ENCODE measurements around the gene B3GNT5.

The B3GNT5 gene

DNA sequence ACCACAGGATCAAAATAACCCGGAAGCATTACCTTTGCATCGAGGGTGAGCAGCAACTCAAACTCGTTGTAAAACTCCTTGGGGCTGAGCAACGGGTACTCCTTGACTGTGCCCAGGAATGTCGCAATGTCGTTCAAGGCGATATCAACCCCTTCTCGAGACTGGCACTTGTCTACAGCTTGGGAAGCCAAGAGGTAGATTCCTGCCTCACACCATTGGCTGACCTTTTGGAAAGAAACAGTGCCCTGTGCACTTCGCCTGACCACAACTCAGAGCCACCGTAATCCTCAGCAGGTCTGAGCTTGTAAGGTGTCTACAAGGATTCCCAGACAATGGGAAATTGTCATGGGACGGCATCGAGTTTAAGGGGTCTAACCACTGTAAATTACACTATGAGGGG, 43.9 kb downstream of the B3GNT5 start:
- no peak for DNase-seq

DNA sequence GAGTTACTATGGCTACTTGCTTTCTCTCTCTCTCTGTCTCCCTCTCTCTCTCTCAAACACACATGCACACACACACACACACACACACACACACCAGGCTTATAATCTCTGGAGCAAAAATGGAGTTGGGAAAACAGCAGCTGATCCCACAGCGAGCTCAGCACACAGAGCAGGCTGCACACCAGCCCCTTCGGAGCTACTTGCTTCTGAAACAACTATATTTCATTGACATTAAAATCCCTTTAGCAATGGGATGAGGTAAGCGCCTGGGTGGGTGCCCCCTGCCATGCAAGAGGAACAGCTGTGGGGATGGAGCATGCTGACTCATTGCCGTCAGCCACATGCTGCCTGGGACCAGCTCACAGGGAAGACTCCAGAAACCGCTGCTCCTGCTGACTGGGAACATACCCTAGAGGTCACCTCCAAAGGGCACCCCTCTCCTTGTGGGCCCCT, 45.7 kb downstream of the B3GNT5 start:
- no peak for DNase-seq

DNA sequence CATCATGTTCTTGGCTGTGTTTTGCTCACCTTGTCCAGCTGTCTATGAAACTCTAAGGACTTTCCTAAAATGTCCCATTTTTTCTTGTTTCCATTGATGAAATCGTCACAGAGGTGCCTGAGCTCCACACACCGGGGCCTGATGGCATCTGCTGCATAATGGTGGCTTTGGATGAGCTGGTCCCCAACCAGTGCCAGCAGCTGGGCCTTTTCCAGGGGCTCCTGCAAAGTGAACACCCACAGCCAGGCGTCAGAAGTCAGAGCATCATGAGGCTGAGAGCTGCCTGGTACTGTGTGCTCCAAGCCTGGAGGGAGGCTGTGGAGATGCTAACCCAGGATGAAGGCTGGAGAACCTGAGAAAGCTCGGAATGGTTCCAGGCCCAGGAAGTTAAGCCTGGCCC, 46.9 kb downstream of the B3GNT5 start:
- no peak for DNase-seq

DNA sequence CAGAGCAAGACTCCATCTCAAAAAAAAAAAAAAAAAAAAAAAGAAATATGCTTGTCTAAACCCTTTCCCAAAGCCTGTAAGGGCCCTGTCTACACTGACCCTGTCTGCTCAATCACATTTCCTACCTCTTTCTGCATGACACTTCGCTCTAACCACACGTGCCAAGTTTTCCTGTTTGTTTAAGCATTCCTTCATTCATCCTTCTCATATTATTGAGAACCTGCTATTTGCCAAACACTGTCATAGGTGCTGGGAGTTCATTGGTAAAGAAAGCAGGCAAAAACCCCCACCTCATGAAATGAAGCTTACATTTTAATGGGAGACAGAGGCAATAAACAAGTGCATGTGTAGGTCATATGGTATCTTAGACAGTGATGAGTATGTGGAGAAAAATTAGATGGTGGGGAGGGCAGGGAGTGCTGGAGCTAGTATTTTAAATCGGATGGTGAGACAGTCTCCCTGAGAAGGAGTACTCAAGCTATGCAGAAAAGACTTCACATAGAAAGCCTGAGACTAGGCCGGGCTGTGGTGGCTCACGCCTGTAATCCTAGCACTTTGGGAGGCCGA, 48.0 kb downstream of the B3GNT5 start:
- DNase-seq, result no peak

DNA sequence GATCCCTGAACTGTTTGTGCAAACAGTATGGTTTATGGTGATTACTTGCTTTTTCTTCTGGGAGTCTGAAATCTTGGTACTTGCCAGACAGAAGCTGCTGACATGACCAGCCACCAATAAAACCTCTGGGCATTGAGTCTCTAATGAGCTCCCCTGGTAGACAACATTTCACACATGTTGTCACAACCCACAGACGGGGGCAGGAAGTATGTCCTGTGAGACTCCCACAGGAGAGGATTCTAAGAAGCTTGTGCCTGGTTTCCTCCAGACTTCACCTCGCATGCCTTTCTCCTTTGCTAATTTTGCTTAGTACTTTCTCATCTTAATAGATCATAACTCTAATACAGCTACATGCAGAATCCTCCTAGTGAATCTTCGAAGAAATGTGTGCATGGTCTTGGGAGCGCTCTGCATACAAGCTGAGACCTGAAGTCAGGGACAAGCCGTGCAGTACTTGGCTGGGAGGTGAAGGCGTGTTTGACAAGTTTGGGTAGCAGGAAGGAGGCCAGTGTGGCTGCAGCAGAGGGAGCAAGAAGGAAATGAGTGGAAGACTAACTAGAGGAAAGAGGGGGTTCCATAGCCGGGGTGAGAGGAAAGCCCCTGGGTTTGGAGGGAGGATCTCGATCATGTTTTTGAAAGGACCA, 49.0 kb downstream of the B3GNT5 start:
- no peak for DNase-seq

DNA sequence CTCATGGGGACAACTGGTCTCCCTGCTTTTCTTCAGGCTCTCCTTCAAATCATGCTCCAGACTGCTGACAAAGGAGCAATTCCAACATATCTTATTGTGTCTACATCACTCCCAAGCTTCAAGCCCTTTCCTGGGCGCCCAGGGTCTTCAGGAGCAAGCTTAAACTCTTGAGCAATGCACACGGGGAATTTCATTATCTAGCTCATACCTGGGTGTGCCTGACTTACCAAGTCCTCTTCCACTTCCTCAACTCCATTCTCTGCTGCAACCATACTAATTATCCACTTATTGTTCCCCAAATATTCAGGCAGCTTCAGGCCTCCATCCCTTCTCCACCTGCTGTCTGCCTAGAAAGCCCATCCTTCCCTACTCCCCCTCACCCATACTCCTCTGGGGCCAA, 50.6 kb downstream of the B3GNT5 start:
- no peak for DNase-seq

DNA sequence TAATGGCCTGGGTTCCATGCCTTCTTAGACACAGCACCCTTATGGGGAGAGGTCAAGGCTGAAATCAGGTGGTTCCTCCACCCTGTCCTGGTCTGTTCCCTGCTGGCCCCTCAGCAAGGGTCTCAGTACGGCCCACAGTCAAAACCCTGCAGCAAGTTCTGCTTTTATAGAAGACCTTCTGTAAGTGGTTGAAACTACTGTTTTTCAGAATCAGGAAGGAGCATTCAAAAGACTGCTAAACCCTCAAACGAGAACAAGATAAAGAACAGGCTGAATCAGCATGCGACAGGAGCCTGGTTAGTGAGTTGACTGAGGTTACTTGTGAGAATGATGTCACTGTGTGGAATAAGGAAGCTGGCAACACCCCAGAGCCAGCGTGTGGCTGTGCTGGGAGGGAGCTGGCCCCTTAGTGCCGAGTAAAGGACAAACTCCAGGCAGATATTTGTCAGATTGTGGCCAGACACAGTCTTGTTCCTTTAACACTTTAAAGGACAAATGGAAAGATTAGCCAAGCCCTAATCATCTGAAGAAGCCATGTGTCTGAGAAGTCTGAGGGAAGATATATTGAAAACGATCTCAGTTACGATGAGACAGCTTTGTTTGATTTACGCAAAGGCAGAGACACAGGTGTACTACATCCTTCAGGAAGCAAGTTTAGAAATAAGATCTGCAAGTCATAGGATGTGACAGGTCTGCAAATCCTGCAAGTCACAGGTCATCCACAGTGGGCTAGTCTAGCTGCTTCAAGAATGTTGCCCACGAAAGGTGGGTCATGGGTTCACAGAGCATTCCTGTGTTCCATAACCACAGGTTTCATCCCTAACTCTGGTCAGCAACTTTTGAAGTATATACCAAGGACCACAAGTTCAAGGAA, 54.0 kb downstream of the B3GNT5 start:
- DNase-seq, result peak; percentile 10

DNA sequence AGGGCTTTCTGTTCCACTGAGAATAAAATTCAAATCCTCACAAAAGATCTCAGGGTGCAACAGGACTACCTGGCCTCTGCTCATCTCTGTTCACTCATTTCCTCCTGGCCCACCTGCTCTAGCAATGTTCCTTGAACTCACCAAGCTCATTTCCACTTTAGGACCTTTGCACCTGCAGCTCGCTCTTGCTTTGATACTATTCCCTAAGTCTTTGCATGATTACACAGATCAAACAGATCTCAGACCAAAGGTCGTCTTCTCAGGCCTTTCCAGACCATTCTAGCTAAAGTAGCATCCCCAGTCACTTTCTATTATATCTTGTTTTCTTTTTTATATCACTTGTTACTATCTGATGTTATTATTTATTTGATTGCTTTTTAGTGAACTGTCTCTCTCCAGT, 54.7 kb downstream of the B3GNT5 start:
- DNase-seq, result no peak

DNA sequence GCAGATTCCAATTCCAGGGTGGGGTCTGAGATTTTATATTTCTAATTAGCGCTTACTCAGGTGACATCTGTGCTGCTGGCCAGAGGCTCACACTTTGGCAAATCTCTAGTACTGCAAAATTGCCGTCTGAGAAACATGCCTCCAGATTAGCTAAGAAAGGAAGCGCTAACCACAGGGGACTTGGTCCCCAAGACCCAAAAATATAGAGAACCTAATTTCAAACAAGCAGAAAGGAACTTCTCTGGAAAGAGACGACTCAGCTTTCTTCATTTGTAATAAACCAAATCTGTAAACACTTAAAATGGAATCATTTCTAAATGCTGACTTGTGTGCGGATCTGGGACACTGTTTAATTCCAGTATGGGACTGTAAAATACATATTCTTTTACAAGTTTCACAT, 55.7 kb downstream of the B3GNT5 start:
- DNase-seq, result no peak

DNA sequence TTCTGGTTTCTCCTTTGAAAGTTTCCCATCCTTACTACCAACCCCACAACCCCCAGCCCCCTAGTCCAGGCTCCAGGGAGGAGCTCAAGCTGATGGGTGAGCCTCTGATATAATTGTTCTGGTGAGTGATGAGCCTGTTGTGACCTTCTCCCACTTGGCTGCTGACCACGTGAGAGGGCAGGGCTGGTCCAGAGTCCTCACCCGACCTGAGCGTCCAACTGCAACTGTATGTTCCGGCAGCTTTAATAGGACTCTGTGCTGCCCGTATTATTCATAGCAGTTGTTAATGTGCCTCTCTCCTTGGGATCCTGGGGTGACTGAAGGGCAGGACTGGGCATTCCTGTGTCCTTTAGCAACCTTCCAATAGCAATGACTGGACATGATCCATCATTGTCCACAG, 56.2 kb downstream of the B3GNT5 start:
- DNase-seq, result no peak

DNA sequence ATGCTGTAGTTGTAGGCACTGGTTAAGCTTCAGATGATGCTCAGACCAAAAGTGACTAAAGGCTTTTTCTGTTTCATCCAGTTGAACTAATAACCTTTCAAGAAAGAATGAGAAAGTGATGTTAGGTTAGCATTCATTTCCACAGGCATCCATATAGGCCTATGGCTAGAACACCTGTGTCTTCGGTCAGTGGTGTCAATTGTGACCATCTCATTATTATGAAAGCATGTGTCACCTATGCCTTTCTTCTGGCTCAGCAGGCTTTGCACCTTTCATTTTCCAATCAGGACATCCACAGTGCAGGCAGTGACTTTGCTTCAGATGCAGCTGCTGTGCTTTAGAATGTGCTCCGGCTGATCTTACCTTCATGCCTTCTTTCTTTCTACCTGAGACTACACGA, 57.9 kb downstream of the B3GNT5 start:
- no peak for DNase-seq

DNA sequence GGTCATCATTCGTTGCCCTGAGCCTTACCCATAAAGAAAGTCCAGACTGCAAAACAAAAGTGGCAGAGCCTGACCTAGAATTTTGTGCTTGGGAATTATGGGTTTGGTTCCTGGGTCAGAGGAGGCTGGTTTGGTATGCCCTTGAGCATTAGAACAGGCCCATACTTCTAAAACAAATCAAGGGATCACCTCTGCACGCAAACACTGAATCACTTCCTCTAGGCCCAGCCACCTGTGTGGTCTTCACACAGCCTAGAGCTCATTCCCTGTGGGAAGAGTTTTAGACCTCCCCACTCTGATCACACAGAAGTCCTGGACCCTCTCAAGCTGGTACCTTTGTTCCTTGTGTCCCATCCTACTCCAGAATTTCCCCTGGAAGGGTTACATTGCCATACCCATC, 59.4 kb downstream of the B3GNT5 start:
- no peak for DNase-seq

DNA sequence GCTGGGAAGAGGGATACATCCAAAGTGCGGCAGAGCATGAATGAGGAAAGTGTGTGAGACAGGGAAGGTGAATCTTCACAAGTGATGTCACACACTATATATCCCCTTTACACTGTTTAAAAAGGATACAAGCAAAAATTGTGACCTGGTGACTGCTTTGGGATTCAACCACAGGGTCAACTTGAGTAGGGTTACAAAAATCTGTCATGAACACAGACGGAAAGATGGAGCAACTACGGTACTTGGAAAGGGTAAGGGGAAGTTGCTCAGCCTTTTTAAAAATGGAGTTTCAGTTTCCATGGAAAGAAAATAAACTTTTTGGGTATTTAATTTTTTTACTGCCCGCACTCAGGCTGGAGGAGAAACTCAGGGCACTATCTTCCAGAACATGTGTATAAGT, 60.3 kb downstream of the B3GNT5 start:
- no peak for DNase-seq

DNA sequence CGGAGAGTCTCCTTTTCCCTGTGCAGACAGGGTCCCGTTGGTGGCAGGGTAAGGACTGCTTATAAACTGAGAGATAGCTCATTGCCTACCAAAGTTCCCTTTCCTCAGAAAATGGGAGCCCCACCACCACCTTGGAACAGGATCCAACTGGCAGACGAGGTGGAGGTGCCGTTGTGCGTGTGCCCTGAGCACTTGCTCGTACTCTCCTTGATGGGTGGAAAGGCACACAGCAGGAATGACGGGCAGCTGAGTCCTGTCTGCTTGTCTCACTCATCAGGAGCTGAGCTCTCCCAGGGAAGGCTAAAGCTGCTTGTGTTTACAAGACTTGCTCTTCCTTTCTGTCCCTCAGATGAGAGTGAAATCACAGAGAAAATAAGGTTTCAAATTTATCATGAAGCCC, 60.7 kb downstream of the B3GNT5 start:
- DNase-seq, result no peak

DNA sequence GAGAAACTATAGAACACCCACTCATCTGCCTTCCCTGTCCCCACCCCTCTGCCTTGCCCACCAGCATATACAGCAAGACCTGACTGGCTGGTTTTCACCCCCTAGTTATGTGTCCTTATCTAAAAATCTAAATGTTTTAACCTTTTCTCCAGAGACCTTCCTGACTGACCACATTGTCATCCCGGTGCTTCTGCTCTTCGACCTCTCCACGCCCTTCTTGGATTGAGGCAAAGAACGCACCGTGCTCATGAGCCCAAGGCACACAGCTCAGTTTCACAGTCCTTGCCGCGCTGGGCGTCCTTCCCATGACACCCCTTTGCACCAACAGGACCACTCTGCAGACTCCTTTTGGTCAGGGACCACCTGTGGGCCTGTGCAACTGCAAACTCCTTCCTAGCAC, 62.7 kb downstream of the B3GNT5 start:
- DNase-seq, result no peak

DNA sequence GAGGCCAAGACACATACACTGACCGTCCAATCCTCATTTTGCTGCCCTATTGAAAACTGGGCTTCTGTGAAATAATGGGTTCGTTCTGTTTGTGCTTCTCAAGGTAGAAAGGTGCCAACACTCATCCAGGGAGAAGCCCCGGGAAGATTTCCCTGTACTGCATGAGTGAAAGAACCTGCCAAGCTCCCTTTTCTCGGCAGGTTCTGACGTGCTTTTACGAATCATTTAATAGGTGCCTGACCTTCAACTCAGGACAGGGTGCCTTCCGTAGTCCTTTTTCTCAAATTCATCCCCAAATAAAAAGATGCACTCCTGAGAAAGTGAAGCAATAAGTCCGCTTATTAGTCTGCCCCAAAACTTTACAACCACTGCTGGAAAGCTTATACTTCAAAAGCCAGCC, 64.2 kb downstream of the B3GNT5 start:
- DNase-seq, result no peak

DNA sequence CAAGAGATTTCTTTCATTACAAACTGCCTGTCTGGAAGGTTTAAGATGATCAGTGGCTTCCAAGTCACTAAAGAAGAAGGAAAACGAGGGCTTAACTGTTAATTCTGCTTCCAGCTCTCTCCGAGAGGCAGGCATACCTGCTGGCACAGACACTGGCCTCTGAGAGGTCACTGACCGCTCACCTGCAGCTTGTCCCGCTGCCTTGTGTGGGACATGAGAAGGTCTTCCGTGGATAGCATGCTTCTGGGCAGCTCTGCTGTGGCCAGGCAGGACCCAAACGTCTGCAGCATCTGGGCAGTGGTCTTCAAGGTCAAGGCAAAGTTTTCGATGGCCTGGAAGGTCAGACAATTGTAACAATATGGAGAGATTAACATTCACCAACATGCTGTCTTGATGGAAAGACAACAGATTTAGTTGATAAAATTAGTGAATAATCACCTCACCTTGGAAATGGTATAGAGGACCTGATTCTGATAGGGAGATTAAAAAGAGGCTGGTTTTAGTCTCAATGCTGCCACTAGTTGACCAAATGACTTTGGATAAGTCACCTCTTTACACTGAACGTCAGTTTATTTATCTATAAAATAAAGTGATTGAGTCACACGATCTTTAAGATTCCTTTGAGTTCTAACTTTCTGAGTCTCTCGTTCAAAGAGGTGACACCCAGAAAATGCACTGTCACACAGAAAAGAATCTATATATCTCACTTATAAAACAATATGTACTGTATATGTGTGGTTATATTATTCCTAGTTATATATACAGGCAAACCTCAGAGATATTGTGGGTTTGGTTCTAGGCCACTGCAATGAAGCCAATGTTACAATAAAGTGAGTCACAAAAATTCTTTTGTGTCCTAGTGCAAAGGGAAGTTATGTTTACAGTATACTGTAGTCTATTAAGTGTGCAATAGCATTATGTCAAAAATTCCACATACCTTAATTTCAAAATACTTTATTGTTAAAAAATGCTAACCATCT, 65.1 kb downstream of the B3GNT5 start:
- no peak for DNase-seq

DNA sequence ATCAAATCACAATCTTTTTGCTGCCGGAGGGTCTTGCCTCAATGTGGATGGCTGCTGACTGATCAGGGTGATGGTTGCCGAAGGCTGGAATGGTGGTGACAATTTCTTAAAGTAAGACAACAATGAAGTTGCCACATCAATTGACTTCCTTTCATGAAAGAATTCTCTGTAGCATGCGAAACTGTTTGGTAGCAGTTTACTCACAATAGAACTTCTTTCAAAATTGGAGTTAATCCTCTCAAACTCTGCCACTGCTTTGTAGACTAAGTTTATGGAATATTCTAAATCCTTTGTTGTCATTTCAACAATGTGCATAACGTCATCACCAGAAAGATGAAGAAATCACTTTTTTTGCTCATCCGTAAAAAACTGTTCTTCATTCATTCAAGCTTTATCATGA, 65.8 kb downstream of the B3GNT5 start:
- no peak for DNase-seq

DNA sequence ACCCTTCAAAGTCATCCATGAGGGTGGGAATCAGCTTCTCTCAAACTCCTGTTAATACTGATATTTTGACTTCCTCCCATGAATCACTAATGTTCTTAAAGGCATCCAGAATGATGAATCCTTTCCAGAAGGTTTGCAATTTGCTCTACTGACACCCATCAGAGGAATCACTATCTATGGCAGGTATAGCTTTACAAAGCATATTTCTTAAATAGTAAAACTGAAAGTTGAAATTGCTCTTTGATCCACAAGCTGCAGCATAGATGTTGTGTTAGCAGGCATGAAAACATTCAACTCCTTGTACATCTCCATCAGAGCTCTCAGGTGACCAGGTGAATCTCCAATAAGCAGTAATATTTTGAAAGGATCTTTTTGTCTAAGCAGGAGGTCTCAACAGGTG, 66.3 kb downstream of the B3GNT5 start:
- no peak for DNase-seq

Measured in activated naive CD4-positive, alpha-beta T cell treated with Interleukin-2 at 50 U/mL for 16 hours (primary cell).